ENCODE results near the gene ASCC1. TPM values are rescaled to one million over a fixed set of nuclear protein-coding genes. Genes with fewer than 3 reads are reported as not detected.
"Not testable (repeated sequence)": the region's sequence is repeated elsewhere in the genome, so short reads cannot be mapped to it uniquely, and the experiment has no call there.

Gene ASCC1
- total RNA-seq, 1 experiment from 2014 or later: 15.7 TPM

GRCh38 chr10:72147324-72147584 is 68.8 kb downstream of the ASCC1 start:
- ATAC-seq; intact Hi-C loops (cut with micrococcal nuclease); H3K9me2 ChIP-seq (replicated peaks; ENCODE audit: low read length); H3F3A ChIP-seq (ENCODE audit: low read length, unreplicated experiment); H3K4me3 ChIP-seq (ENCODE audit: low read length); H4K20me1 ChIP-seq (ENCODE audit: low read length); H3K27me3 ChIP-seq (ENCODE audit: low read length); H3K9me3 ChIP-seq (ENCODE audit: low read length); H2AFZ ChIP-seq (ENCODE audit: low read length); H3K9ac ChIP-seq (ENCODE audit: low read length); POLR2A ChIA-PET (ENCODE audit: unreplicated experiment); BruUV-seq (replicated peaks); CTCF ChIA-PET; H3K4me1 ChIP-seq (ENCODE audit: insufficient read depth, low read length); H3K27ac ChIP-seq (ENCODE audit: low read length); DNase-seq; H3K4me2 ChIP-seq (ENCODE audit: low read length); H3K36me3 ChIP-seq (ENCODE audit: low read depth, low read length); H3K79me2 ChIP-seq (ENCODE audit: low read length): not testable (repeated sequence)

GRCh38 chr10:72146559-72147323 is 69.3 kb downstream of the ASCC1 start:
- ATAC-seq (no peak), DNase-seq (no peak)
- ChIA-PET CTCF (interaction anchor here (0.6 kb wide), 1 partner anchor 686 kb away, joined by 3 read pairs; no protein-coding TSS in a partner anchor), POLR2A (ENCODE audit: unreplicated experiment) (no interaction called here)
- H3K27ac ChIP-seq (ENCODE audit: low read length): no peak overlapping the region
- H3K9ac ChIP-seq (ENCODE audit: low read length): no peak overlapping the region
- no peaks in the 10 kb centered on the region for H3K27me3 ChIP-seq (ENCODE audit: low read length)
- H3K4me2 ChIP-seq (ENCODE audit: low read length): no peak overlapping the region
- H2AFZ ChIP-seq (ENCODE audit: low read length): no peak overlapping the region
- no TSS peak for BruUV-seq (replicated peaks)
- no peaks in the 10 kb centered on the region for H3K4me1 ChIP-seq (ENCODE audit: insufficient read depth, low read length)
- no peaks in the 10 kb centered on the region for H3K9me2 ChIP-seq (replicated peaks; ENCODE audit: low read length)
- H3K4me3 ChIP-seq (ENCODE audit: low read length): no peak overlapping the region
- intact Hi-C loops (cut with micrococcal nuclease): no loop called here
- H3F3A ChIP-seq (ENCODE audit: low read length, unreplicated experiment): no peaks in the 10 kb centered on the region
- H3K79me2 ChIP-seq (ENCODE audit: low read length): no peaks in the 10 kb centered on the region
- H4K20me1 ChIP-seq (ENCODE audit: low read length): no peaks in the 10 kb centered on the region
- no peaks in the 10 kb centered on the region for H3K9me3 ChIP-seq (ENCODE audit: low read length)
- no peak for TF ChIP-seq CTCF (conservative IDR thresholded peaks at IDR 0.05; ENCODE audit: low read depth, low read length)
- no peak for TF ChIP-seq EZH2 (IDR thresholded peaks at IDR 0.05; ENCODE audit: low read length, unreplicated experiment)
- TF ChIP-seq EZH2phosphoT487 (IDR thresholded peaks at IDR 0.05; ENCODE audit: borderline replicate concordance, low read length): no peak
- no peaks in the 10 kb centered on the region for H3K36me3 ChIP-seq (ENCODE audit: low read depth, low read length)

- Histone ChIP-seq H2AFZ (ENCODE audit: low read length) (no peak overlapping the region), H3K27me3 (ENCODE audit: low read length) (no peaks in the 10 kb centered on the region), H3F3A (ENCODE audit: low read length, unreplicated experiment) (no peaks in the 10 kb centered on the region), H3K79me2 (ENCODE audit: low read length) (no peaks in the 10 kb centered on the region), H3K9ac (ENCODE audit: low read length) (no peak overlapping the region), H3K9me3 (ENCODE audit: low read length) (no peaks in the 10 kb centered on the region), H3K4me3 (ENCODE audit: low read length) (no peak overlapping the region), H3K27ac (ENCODE audit: low read length) (no peak overlapping the region), H3K4me2 (ENCODE audit: low read length) (no peak overlapping the region), H3K9me2 (replicated peaks; ENCODE audit: low read length) (no peaks in the 10 kb centered on the region), H3K36me3 (ENCODE audit: low read depth, low read length) (no peaks in the 10 kb centered on the region), H3K4me1 (ENCODE audit: insufficient read depth, low read length) (no peaks in the 10 kb centered on the region), H4K20me1 (ENCODE audit: low read length) (no peaks in the 10 kb centered on the region)
- ChIA-PET CTCF (interaction anchor here (0.6 kb wide), 1 partner anchor 687 kb away, joined by 3 read pairs; no protein-coding TSS in a partner anchor), POLR2A (ENCODE audit: unreplicated experiment) (no interaction called here)
- intact Hi-C loops (cut with micrococcal nuclease): no loop called here
- no peak for DNase-seq
- ATAC-seq: no peak
- no TSS peak for BruUV-seq (replicated peaks)
- TF ChIP-seq EZH2 (IDR thresholded peaks at IDR 0.05; ENCODE audit: low read length, unreplicated experiment) (no peak), CTCF (conservative IDR thresholded peaks at IDR 0.05; ENCODE audit: low read depth, low read length) (no peak)
Observed at GRCh38 chr10:72146071-72146470, 70.0 kb downstream of the ASCC1 start.

Data from PC-3 (cell line).